ENCODE data around the gene CFAP68. TPM values are rescaled to one million over a fixed set of nuclear protein-coding genes. Genes with fewer than 3 reads are reported as not detected.

Gene CFAP68
- total RNA-seq, 1 experiment from 2014 or later, result 31.5 TPM

GRCh38 chr11:111851636-111852035 lies 27.7 kb upstream of the CFAP68 start:
- Histone ChIP-seq H3K27me3 (ENCODE audit: low read length) (no peaks in the 10 kb centered on the region), H3K9me3 (ENCODE audit: low read length) (no peaks in the 10 kb centered on the region), H3K79me2 (ENCODE audit: low read length) (no peaks in the 10 kb centered on the region), H3K36me3 (ENCODE audit: insufficient read depth, low read length) (no peaks in the 10 kb centered on the region), H2AFZ (ENCODE audit: low read length) (no peak overlapping the region), H3K4me2 (ENCODE audit: low read depth, low read length, poor library complexity, severe bottlenecking) (no peak overlapping the region), H3K4me1 (ENCODE audit: low read length) (no peaks in the 10 kb centered on the region), H3K9ac (ENCODE audit: low read length) (no peak overlapping the region), H3K4me3 (ENCODE audit: low read length) (no peak overlapping the region), H3K27ac (ENCODE audit: low read length) (no peak overlapping the region), H3K9me2 (replicated peaks; ENCODE audit: insufficient read depth, low read length) (no peaks in the 10 kb centered on the region), H4K20me1 (ENCODE audit: insufficient read depth, low read depth, low read length) (no peaks in the 10 kb centered on the region)
- no peak for DNase-seq

- Histone ChIP-seq H3K9me3 (ENCODE audit: low read length) (no peaks in the 10 kb centered on the region), H3K79me2 (ENCODE audit: low read length) (no peaks in the 10 kb centered on the region), H3K36me3 (ENCODE audit: insufficient read depth, low read length) (no peaks in the 10 kb centered on the region)
Observed at GRCh38 chr11:111852103-111852502, 27.2 kb upstream of the CFAP68 start.

GRCh38 chr11:111855506-111855905 lies 23.8 kb upstream of the CFAP68 start:
- no peaks in the 10 kb centered on the region for H3K36me3 ChIP-seq (ENCODE audit: insufficient read depth, low read length)
- H3K27me3 ChIP-seq (ENCODE audit: low read length), result no peaks in the 10 kb centered on the region

More at GRCh38 chr11:111852103-111852502, 27.2 kb upstream of the CFAP68 start:
- Histone ChIP-seq H3K9me2 (replicated peaks; ENCODE audit: insufficient read depth, low read length) (no peaks in the 10 kb centered on the region), H3K4me2 (ENCODE audit: low read depth, low read length, poor library complexity, severe bottlenecking) (no peak overlapping the region), H4K20me1 (ENCODE audit: insufficient read depth, low read depth, low read length) (no peaks in the 10 kb centered on the region), H3K27ac (ENCODE audit: low read length) (no peak overlapping the region), H3K4me1 (ENCODE audit: low read length) (no peaks in the 10 kb centered on the region), H3K27me3 (ENCODE audit: low read length) (no peaks in the 10 kb centered on the region), H3K4me3 (ENCODE audit: low read length) (no peak overlapping the region), H3K9ac (ENCODE audit: low read length) (no peak overlapping the region), H2AFZ (ENCODE audit: low read length) (no peak overlapping the region)
- DNase-seq, result no peak

GRCh38 chr11:111860257-111860656 lies 19.1 kb upstream of the CFAP68 start:
- no peaks in the 10 kb centered on the region for H4K20me1 ChIP-seq (ENCODE audit: insufficient read depth, low read depth, low read length)
- H3K79me2 ChIP-seq (ENCODE audit: low read length), result no peaks in the 10 kb centered on the region
- H3K9me3 ChIP-seq (ENCODE audit: low read length), result no peaks in the 10 kb centered on the region
- no peaks in the 10 kb centered on the region for H3K27me3 ChIP-seq (ENCODE audit: low read length)
- H3K4me1 ChIP-seq (ENCODE audit: low read length), result no peaks in the 10 kb centered on the region
- H3K4me2 ChIP-seq (ENCODE audit: low read depth, low read length, poor library complexity, severe bottlenecking), result no peak overlapping the region
- H3K36me3 ChIP-seq (ENCODE audit: insufficient read depth, low read length), result peaks cover 3% of the 10 kb centered on the region; the same call in 1 of the 2 replicates
- no peak overlapping the region for H3K4me3 ChIP-seq (ENCODE audit: low read length)
- H3K9ac ChIP-seq (ENCODE audit: low read length), result no peak overlapping the region
- no peak overlapping the region for H2AFZ ChIP-seq (ENCODE audit: low read length)
- H3K9me2 ChIP-seq (replicated peaks; ENCODE audit: insufficient read depth, low read length), result no peaks in the 10 kb centered on the region
- DNase-seq, result no peak
- no peak overlapping the region for H3K27ac ChIP-seq (ENCODE audit: low read length)

More at GRCh38 chr11:111855506-111855905, 23.8 kb upstream of the CFAP68 start:
- H3K79me2 ChIP-seq (ENCODE audit: low read length), result no peaks in the 10 kb centered on the region
- H3K4me1 ChIP-seq (ENCODE audit: low read length), result no peaks in the 10 kb centered on the region
- DNase-seq, result no peak
- no peaks in the 10 kb centered on the region for H4K20me1 ChIP-seq (ENCODE audit: insufficient read depth, low read depth, low read length)
- no peaks in the 10 kb centered on the region for H3K9me3 ChIP-seq (ENCODE audit: low read length)
- H3K9me2 ChIP-seq (replicated peaks; ENCODE audit: insufficient read depth, low read length), result no peaks in the 10 kb centered on the region
- H3K4me2 ChIP-seq (ENCODE audit: low read depth, low read length, poor library complexity, severe bottlenecking), result no peak overlapping the region
- H3K9ac ChIP-seq (ENCODE audit: low read length), result no peak overlapping the region
- H2AFZ ChIP-seq (ENCODE audit: low read length), result no peak overlapping the region
- H3K4me3 ChIP-seq (ENCODE audit: low read length), result no peak overlapping the region
- no peak overlapping the region for H3K27ac ChIP-seq (ENCODE audit: low read length)

GRCh38 chr11:111870113-111870512 lies 9.2 kb upstream of the CFAP68 start:
- no peak for DNase-seq
- H3K4me2 ChIP-seq (ENCODE audit: low read depth, low read length, poor library complexity, severe bottlenecking), result peak overlapping the region; percentile 98
- H2AFZ ChIP-seq (ENCODE audit: low read length), result no peak overlapping the region
- H3K9ac ChIP-seq (ENCODE audit: low read length), result peak overlapping the region; percentile 81; the same call in 1 of the 2 replicates
- peak overlapping the region; percentile 88; the same call in 1 of the 2 replicates for H3K4me3 ChIP-seq (ENCODE audit: low read length)
- no peaks in the 10 kb centered on the region for H3K9me2 ChIP-seq (replicated peaks; ENCODE audit: insufficient read depth, low read length)
- H4K20me1 ChIP-seq (ENCODE audit: insufficient read depth, low read depth, low read length), result no peaks in the 10 kb centered on the region
- no peak overlapping the region for H3K27ac ChIP-seq (ENCODE audit: low read length)
- H3K9me3 ChIP-seq (ENCODE audit: low read length), result no peaks in the 10 kb centered on the region
- H3K36me3 ChIP-seq (ENCODE audit: insufficient read depth, low read length), result peaks cover 3% of the 10 kb centered on the region; the same call in 1 of the 2 replicates
- H3K4me1 ChIP-seq (ENCODE audit: low read length), result peaks cover 16% of the 10 kb centered on the region
- H3K27me3 ChIP-seq (ENCODE audit: low read length), result no peaks in the 10 kb centered on the region
- peaks cover 8% of the 10 kb centered on the region; the same call in 1 of the 2 replicates for H3K79me2 ChIP-seq (ENCODE audit: low read length)

GRCh38 chr11:111870522-111870885 lies 8.8 kb upstream of the CFAP68 start:
- no peaks in the 10 kb centered on the region for H3K36me3 ChIP-seq (ENCODE audit: insufficient read depth, low read length)
- no peak overlapping the region for H2AFZ ChIP-seq (ENCODE audit: low read length)
- no peaks in the 10 kb centered on the region for H3K9me3 ChIP-seq (ENCODE audit: low read length)
- peaks cover 8% of the 10 kb centered on the region; the same call in 1 of the 2 replicates for H3K79me2 ChIP-seq (ENCODE audit: low read length)
- no peaks in the 10 kb centered on the region for H4K20me1 ChIP-seq (ENCODE audit: insufficient read depth, low read depth, low read length)
- no peaks in the 10 kb centered on the region for H3K9me2 ChIP-seq (replicated peaks; ENCODE audit: insufficient read depth, low read length)
- no peaks in the 10 kb centered on the region for H3K27me3 ChIP-seq (ENCODE audit: low read length)
- peak overlapping the region; percentile 98 for H3K4me2 ChIP-seq (ENCODE audit: low read depth, low read length, poor library complexity, severe bottlenecking)
- H3K4me1 ChIP-seq (ENCODE audit: low read length), result peaks cover 16% of the 10 kb centered on the region
- DNase-seq, result no peak
- peak overlapping the region; percentile 88 for H3K4me3 ChIP-seq (ENCODE audit: low read length)
- peak overlapping the region; percentile 81 for H3K9ac ChIP-seq (ENCODE audit: low read length)
- peak overlapping the region; percentile 64 for H3K27ac ChIP-seq (ENCODE audit: low read length)

GRCh38 chr11:111870886-111871692 lies 8.3 kb upstream of the CFAP68 start, which contains the start of gene ALG9:
Gene ALG9 (minus strand): TSS chr11:111871581. CDS start chr11:111871482, 99 bp downstream.
- Histone ChIP-seq H4K20me1 (ENCODE audit: insufficient read depth, low read depth, low read length) (no peaks in the 10 kb centered on the region), H2AFZ (ENCODE audit: low read length) (peak within 1 kb of the TSS; percentile 71), H3K9me2 (replicated peaks; ENCODE audit: insufficient read depth, low read length) (no peaks in the 10 kb centered on the region), H3K27me3 (ENCODE audit: low read length) (no peaks in the 10 kb centered on the region), H3K79me2 (ENCODE audit: low read length) (peaks cover 8% of the 10 kb centered on the region; the same call in 1 of the 2 replicates), H3K9ac (ENCODE audit: low read length) (peak within 1 kb of the TSS; percentile 81), H3K36me3 (ENCODE audit: insufficient read depth, low read length) (no peaks in the 10 kb centered on the region), H3K27ac (ENCODE audit: low read length) (peak within 1 kb of the TSS; percentile 64), H3K9me3 (ENCODE audit: low read length) (no peaks in the 10 kb centered on the region), H3K4me1 (ENCODE audit: low read length) (peaks cover 16% of the 10 kb centered on the region), H3K4me3 (ENCODE audit: low read length) (peak within 1 kb of the TSS; percentile 88), H3K4me2 (ENCODE audit: low read depth, low read length, poor library complexity, severe bottlenecking) (peak within 1 kb of the TSS; percentile 98)
- DNase-seq, result peak; percentile 83

- Histone ChIP-seq H3K9me3 (ENCODE audit: low read length) (no peaks in the 10 kb centered on the region), H3K9ac (ENCODE audit: low read length) (peak overlapping the region; percentile 81), H3K9me2 (replicated peaks; ENCODE audit: insufficient read depth, low read length) (no peaks in the 10 kb centered on the region), H3K27ac (ENCODE audit: low read length) (peak overlapping the region; percentile 64), H3K4me3 (ENCODE audit: low read length) (peak overlapping the region; percentile 88), H3K4me2 (ENCODE audit: low read depth, low read length, poor library complexity, severe bottlenecking) (peak overlapping the region; percentile 98), H2AFZ (ENCODE audit: low read length) (peak overlapping the region; percentile 71; the same call in 1 of the 2 replicates), H3K4me1 (ENCODE audit: low read length) (peaks cover 16% of the 10 kb centered on the region), H4K20me1 (ENCODE audit: insufficient read depth, low read depth, low read length) (no peaks in the 10 kb centered on the region), H3K27me3 (ENCODE audit: low read length) (no peaks in the 10 kb centered on the region), H3K36me3 (ENCODE audit: insufficient read depth, low read length) (no peaks in the 10 kb centered on the region), H3K79me2 (ENCODE audit: low read length) (peaks cover 8% of the 10 kb centered on the region; the same call in 1 of the 2 replicates)
- DNase-seq, result peak; percentile 49
Observed at GRCh38 chr11:111871693-111872161, 7.6 kb upstream of the CFAP68 start.

Data from Karpas-422 (cell line).